Activated T-cell treated with anti-CD3 and anti-CD28 coated beads for 4 hours (primary cell): ENCODE data around the gene PLXNC1.

Experiments used
- DNase-seq: peaks from one replicate; pipeline ENCODE4 v3.0.0-alpha.2; 2020

The PLXNC1 gene

DNA sequence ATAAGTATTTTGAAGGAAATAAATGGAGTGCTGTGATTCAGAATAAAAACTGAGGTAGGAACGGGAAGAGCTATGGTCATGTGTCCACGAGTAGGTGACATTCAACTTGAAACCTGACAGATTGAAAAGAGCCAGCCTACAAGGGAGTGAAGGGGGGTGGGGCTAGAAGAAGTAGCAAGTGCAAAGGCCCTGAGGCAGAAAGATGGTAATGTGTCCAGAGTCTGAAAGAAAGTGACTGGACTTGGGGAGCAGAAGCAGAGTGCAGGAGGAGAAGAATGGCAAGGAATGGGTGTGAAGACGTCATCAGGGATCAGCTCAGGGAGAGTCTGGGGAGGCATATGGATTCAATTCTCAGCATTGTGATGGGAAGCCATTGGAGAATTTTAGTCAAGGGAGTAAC is 13.7 kb downstream of the PLXNC1 start:
- no peak for DNase-seq

DNA sequence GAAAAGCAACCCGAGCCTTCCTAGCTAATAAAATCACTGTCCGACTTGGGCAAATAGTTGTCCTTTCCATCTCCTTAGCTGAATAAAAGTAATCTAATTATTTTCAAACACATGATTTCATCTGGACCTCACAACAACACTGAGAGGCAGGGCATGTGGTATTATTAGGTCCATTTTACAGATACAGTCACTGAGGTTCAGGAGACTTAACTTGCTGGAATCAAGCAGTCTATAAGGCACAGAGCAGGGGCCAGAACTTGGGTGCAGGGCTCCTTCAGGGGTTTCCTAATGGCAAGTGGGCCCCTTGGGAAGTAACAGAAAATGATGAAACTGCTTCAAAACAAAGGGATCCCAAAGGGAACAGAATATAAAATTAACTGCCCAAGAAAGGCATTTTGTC is 15.5 kb downstream of the PLXNC1 start:
- no peak for DNase-seq

DNA sequence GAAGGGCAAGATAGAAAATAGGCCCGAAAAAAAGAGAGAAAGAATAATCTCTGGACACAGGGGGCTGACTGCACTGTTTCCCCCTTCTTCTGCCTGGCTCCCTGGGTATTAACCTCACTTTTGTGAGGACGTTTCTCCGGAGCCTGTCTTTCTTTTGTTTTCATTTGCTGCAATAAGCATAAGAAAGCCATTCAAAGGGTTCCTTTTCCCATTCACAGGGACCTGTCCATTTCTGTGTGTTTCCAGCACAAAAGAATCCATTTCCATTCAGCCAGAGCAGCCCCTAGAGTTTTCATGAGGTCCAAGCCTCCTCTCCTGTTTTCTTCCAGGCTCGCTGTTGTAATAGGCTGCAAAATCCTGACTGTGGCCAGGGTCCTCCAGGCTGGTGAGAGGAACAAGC is 16.8 kb downstream of the PLXNC1 start:
- DNase-seq, result no peak

DNA sequence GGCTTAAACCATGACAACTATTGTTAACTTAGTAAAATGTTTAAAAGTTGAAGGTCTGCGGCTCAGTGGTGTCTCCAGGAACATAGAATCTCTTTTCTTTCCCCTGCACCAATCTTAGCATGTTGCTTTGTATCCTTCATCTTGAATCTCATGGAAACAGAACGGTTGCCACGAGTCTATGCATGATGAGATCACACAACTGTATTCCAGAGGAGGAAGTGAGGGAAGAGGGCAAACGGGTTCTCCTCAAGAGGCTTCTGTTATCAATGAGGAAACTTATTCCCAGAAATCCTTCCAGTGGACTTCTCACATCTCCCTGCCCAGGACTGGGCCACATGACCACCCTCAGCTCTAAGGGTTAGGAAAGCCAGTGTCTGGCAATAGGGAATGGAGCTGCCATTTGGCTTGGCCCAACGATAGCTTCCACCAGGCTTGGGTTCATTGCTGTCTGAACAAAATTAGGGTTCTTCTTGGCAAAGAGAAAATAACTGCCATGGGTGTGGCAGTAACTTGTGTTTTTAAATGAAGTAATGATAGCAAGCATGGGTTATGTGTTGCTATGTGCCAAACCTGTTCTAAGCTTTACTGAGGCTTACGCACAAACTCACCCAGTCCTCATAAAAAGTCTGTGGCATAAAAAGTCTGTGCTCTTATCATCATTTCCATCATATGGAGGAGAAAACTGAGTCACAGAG is 17.4 kb downstream of the PLXNC1 start:
- DNase-seq, result no peak

DNA sequence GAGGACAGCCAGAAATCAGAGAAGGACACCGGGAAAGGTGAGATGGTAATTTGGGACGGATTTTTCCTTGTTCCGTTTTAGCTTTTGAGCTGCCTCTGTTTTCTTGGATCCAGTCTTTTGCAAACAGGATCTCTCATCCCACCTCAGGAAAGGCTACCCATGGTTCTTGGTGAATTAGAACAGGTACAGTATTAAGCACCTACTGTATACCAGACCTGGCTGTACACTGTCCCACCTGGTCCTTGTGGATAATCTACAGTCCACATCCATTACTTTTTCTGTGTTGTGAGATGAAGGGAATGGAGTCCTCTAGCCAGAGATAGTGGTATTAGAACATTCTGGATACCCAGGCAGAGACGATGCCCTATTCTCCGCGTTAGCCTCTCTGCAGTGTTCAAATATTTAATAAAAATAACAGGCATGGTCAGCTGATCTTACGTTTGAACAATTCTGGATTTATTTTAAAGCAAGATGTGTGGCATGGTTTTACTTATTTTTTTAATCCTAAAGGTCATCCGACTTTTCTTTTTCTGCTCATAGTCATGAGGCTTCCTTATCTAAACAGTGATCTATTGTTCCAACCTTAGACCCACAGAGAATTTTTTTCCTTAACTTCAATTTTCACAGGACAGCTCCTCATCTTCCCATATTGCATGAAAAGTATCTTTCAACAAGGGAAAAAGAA is 18.8 kb downstream of the PLXNC1 start:
- no peak for DNase-seq

DNA sequence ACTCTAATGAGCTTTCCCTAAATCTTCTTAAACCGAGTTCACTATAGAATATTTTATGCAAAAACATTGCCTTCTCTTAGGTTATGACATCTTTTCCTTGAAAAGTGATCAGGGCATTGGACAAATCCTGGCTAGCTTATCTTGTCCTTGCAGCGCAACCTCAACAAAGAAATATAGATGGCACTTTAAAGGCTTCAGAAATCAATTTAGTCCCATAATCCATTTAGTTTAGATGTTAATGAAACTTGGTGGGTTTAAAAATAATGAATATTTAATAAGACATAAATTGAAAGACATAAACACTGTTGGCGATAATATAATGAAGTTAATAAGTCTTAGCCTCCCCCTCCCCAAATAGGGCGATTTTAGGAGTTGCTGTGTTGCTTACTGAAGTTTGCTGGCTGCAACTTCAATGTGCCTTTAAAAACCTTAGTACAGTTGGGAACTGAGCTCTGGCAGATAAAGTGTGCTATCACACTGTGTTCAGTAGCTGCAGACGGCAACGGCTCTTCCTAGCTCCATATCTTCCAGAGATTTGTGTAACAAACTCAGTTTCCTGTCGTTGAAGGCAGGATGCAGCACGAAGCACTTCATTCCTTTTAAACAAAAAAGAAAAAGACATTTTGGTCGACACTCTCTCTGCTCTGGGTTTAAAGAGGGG is 19.5 kb downstream of the PLXNC1 start:
- no peak for DNase-seq

DNA sequence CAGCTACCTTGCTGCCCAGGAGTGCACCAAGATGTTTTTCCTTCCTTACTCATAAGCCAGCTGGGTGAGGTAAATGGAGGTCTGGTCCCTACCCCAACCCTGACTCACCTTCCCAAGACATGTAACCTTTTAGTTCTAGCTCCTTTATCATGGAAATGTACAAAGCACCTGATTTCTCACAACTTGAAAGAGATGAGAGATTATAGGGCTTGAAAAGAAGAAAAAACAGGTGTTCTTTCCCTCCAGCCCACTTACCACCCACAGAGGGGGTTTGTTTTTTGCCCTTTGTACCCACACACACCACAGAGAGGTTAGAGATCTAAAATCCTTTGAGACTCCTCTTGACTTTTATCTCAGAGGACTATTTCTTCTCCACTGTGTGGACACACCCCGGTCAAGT is 21.1 kb downstream of the PLXNC1 start:
- no peak for DNase-seq

DNA sequence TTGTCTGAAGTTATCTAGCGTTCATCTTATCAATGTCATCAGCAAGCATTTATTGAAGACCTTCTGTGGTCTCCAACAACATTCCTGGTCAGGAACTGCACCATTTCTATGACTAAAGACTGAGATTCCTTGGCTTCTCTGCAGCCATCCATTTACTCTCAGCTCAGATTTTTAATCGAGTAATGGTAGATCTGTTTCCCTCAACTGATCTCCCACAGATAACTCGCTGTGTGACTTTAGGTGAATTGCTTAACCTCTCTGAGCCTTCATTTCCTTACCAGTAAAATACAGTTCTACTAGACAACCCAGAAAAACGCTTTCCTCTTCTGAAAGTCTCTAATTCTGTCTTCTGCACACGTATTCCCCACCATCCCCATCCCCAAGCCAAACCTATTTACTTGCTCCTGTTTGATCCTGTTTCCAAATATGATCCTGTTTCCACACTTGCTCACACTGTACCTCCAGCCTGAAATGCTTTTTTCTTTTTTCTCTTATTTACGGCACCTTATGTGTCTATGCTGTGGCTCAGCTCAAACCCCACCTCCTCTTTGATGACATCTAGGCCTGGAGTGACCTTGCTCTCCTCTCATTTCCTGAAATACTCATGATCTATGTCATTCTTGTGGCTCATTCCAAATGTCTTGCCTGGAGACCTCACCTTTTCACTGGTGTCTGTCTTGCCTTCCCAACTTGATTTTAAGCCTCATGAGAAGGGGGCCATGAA is 21.8 kb downstream of the PLXNC1 start:
- no peak for DNase-seq

DNA sequence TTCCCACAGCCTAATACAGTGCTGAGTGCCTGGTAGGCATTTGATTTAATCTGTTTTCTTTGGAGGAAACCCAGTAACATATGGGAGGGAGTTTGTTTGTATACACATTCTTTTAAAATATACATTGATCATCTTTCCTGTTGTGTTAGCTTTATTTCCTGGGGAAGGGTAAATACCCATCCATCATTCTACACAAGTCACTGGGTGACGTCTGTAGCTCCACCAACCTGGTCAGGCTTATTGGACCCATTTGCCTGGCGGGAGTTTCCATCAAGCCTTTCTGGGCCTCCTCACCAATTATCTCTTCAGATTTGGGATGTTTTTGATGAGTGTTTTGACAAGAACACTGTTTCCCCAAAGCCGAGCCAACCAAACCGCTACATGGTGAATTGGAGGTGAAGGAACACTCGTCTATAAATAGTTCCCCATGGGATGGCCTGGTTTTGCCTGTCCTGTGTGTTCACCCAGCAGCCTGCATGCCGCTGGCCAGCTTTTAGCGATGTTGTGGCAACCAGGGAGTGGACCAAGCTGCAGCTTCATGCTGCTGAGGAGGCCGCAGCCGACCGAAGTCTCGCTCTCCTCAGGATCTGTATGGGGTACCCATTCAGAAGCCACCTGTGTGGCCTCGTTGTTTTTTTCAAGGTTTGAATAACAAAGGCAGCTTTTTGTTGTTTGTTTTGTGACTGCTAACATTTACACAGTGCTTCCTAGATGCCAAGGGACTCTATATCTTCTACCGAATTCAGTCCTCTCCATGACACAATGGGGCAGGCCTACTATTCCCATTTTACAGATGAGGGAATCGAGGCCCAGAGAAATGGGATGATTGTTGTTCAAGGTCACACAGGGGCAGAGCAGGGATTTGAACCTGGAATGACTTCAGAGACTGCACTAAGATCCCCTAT is 22.6 kb downstream of the PLXNC1 start:
- no peak for DNase-seq

DNA sequence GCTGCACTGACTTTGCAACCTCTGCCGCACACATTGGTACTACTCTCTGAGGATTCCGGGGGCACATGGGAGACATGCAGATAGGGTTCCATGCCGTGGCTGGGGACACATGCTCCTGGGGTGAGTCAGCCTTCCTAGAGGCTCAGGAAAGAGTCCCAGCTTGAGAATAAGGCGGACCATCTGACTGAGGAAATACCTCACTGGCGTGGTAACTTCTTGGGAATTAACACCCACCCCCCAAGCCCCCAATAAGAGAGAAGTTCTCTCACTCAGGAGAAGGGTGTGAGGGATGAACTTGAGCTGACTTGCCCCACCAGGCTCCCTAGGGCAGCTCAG is 23.2 kb downstream of the PLXNC1 start:
- no peak for DNase-seq

DNA sequence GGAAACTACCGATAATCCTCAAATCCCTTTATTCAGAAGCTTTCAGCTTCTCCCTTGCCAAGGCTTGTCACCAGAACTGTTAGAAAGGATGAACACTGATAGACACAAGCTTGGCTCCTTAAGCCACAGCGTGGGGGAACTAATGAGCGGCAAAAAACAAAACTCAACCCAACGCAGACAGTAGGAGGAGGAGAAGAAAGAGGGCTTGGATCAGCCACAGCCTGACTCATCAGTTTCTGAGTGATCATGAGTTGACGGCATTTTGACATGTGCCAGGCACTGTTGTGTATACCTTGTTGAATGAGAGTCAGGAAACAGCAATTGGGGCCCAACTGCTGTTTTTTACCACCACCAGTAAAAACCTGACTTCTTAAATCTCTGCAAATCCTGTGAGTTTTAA is 23.7 kb downstream of the PLXNC1 start:
- peak; percentile 11 for DNase-seq

DNA sequence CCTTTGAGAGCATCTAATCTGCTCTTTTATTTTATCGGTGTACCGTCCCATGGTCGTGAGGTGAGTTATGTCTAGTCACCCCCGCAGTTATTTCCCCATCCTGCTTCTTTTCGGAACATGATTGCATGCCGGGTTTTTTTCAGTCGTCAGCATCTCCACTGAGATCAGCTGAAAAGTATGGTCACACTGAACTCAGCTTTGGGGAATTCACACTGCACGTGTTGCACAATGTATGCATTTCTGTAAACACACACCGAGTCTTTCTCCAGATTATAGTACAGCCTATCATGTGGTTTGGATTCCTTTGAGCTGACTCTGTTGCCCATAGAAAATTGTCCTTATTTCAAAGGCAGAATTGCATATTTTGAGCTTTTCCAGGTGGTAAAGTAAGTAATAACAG is 24.6 kb downstream of the PLXNC1 start:
- no peak for DNase-seq

DNA sequence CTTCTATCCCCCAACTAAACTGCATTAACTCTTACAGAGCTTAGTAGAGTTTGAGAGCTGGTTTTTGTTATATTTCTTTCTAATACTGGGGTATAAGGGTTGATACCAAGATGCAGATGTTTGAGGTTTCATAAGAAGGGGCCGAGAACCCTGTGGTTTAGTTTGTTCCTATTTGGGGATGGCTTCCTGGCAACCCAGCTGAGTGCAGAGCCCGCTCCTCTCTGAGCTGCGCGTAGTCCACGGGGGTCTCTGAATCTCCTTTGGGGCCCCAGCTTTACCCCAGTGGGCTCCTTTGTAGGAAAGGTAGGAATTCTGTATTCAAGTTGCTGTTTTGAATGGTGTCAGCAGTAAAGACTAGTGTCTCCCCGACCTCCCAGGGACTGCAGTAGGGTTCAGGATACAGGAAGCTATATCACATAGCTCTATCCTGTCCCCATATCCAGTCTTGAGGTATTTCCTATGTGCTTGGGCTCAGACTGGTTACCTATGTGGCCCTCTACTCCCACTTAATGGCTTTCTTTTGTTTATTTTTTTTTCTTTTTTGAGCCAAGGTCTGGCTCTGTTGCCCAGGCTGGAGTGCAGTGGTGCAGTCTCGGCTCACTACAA is 25.4 kb downstream of the PLXNC1 start:
- no peak for DNase-seq

DNA sequence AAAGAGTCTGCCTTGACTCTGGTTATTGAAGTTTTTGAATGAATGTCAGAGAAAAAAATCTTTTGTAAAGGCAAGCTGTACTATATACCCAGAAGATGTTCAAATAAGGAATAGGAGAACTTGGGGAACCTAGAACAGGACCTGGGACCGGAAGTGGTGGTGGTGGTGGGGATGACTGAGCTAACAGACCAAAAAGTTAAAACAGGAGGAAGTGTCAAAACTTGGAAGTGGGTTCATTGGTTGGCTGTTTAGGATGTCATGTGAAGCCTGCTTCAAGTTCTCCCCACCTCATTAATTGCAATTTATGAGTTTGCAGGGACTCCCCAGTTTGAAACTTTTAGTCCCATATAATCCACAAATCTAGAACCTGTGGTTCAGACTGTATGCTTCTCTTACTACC is 26.2 kb downstream of the PLXNC1 start:
- no peak for DNase-seq

DNA sequence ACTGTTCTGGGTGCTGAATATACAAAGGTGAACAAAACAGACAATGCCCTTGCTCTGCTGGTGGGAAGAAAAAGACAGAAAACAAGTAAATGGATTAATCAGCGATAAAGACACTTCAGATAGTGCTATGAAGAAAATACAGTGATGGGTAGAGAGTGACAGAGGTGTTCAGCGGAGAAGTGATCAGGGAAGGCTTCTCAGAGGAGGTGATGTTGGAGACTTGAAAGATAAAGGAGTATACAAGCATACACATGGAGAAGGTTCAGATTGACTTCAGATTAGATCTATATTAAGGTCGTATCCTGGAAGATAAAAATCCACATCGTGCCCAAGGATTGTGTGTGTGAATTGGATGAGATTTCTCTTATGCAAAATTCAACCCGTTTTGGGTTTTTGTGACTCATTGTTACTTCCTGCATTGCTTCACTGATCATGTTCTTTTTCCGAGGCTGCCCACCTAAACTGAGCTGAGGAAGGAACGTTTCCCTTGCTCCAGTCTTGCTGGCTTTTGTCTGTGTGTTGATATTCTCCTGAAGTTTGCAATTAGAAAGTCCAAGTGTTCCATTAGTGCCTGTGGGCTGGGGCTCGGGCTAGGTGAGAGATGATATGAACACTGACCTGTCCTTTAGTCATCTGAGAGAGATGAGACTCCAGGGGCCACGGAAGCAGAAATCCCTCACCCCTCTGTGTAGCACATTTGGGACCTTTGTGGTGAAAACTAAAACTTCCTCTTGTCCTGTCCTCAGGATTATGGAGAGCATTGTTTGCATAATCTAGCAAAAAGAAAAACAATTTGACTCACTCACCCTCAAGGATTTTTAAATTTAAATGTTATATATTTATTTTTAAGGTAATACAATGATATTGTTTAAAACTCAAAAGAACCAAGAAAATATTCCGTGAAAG is 27.6 kb downstream of the PLXNC1 start:
- no peak for DNase-seq

DNA sequence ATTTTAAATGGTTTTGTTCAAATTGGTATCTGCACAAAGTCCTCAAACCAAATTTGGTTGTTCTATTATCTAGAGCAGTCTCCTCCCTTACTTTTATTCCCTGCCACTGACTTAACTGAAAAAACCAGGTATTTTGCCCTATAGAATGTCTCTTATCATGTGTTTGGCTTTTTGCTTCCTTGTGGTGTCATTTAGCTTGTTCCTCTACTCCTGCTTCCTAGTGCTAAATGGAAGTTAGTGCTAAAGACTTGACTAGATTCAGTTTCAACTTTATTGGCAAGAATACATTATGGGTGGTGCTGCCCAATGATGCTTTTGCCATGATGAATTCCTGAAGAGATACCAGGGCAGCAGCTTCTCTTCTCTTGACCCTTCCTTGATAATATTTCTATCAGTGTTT is 29.7 kb downstream of the PLXNC1 start:
- no peak for DNase-seq

DNA sequence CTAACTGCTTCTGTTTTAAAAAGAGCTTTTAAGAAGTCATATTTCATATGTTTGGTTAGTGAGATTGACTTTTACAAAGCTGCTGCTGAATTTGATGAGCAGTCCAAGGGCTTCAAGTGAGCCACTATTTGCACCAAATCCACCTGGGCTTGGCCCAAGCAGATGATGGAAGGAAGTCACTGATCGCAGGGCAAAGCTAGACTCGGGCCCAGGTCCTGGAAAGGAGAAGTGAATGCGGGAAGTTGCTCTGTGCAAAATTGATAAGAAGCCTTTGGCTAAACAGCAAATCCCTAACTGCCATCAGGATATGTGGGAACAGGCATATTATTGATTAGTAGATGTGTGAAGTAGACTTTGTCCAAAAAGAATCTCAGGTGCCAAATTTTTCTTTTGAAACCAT is 30.5 kb downstream of the PLXNC1 start:
- no peak for DNase-seq

DNA sequence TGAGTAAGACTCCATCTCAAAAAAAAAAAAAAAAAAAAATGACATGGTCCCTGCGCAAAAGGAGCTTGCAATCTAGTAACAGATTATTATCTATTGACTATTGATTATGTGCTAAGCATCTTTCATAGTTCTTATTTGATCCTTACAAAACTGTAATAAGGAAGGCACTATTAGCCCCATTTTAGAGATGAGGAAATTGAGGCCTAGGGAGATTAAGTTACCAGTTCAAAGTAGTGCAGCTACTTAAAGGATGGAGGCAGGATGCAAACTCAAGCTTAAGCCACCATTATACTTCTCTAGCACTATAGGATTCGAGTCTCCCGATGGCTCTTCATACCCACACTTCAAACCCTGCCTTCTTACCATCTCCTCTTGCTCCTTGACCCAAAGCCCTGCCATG is 31.3 kb downstream of the PLXNC1 start:
- DNase-seq, result no peak

DNA sequence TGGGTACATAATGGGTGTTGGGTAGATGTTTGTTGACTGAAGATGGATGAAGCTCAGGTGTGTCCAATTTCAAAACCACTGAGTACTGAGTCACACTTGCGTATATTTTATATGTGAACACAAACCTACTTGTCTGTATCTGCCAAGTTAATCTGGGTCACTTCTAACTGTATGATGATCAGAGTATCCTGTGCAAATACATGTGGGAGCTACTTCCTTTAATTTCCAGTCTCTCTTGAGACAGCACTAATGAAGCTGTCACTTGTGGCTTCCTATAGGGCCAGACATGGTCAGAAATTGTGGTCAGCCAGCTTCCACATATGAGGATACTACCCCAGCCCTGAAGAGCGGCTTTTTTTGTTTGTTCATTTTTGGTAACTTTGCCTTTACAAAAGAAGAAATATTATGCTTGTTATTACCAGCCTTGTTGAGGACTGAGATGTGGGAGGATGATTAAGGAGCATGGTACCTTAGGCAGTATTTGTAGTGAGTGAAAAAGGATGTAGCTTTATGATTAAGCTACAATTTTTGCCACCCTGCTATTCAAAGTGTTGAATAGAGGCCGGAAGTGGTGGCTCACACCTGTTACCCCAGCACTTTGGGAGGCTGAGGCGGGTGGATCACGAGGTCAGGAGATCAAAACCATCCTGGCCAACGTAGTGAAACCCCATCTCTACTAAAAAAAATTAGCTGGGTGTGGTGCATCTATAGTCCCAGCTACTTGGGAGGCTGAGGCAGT is 32.4 kb downstream of the PLXNC1 start:
- DNase-seq, result no peak

DNA sequence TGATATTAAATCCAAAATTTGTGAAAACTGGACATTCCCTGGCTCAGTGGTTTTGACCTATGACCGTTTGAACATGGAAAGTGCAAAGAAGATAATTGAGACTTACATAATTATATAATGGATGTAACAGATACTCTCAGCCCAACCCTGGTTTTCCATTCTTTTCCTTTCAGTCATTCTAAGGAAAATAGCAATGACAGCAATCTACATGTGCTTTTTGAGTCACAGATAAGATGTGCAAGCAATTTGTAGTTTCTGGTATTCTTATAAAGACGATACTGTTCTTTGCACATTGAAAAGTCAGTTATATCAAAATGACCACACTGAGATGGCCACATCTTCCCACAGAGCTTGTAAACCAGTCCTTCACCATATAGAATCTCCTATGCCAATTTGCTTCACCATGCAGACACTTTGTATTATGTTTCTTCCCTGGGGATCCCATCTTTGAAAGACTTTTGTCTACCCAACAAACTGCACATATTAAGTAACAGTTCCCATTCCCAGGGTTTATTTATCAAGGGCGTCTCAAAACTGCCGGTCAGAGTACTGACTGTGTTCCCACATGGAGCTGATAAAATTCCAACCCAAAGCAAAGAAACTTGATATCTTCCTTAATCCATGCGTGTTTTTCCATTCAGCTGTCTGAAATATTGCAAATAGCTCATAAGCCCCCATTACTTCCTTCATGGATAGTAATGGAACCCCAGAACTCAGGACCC is 34.8 kb downstream of the PLXNC1 start:
- no peak for DNase-seq
